Astrocyte (in vitro differentiated cells and primary cell): Measurements from ENCODE around the gene LRRC27. TPM values are rescaled to one million over a fixed set of nuclear protein-coding genes. Genes with fewer than 3 reads are reported as not detected.

Experiments
- DNase-seq: peaks from one replicate; pipeline ENCODE4 v3.0.0-alpha.2; 2010; ENCODE audit warnings: low read depth
- FAIRE-seq: peaks from 2 replicates; lab custom pipeline; 2011; peaks lifted over from hg19 to GRCh38; lab: Jason Lieb, UNC
- H2AFZ ChIP-seq: 2 replicates; pipeline ENCODE4 v1.6.0; 2012; ENCODE audit warnings: low read depth, low read length, inconsistent platforms
- H3K27ac ChIP-seq: 2 replicates; pipeline ENCODE4 v1.5.1; 2011; ENCODE audit warnings: low read depth, low read length, inconsistent platforms
- H3K27me3 ChIP-seq: 2 replicates; pipeline ENCODE4 v1.6.0; 2011; ENCODE audit warnings: low read length, inconsistent platforms; ENCODE audit not compliant: insufficient read depth
- H3K36me3 ChIP-seq: 2 replicates; pipeline ENCODE4 v1.5.1; 2011; ENCODE audit warnings: low read length, inconsistent platforms; ENCODE audit not compliant: insufficient read depth
- H3K4me1 ChIP-seq: 2 replicates; pipeline ENCODE4 v1.5.1; 2011; ENCODE audit warnings: low read length, inconsistent platforms; ENCODE audit not compliant: insufficient read depth
- H3K4me2 ChIP-seq: 2 replicates; pipeline ENCODE4 v1.6.0; 2012; ENCODE audit warnings: low read length, inconsistent platforms
- H3K4me3 ChIP-seq: 2 replicates; pipeline ENCODE4 v1.5.1; 2011; ENCODE audit warnings: low read depth, mild to moderate bottlenecking, low read length, inconsistent platforms; ENCODE audit not compliant: insufficient read depth
- H3K79me2 ChIP-seq: 2 replicates; pipeline ENCODE4 v1.6.0; 2012; ENCODE audit warnings: mild to moderate bottlenecking, low read length, inconsistent platforms; ENCODE audit not compliant: insufficient read depth
- H3K9ac ChIP-seq: 2 replicates; pipeline ENCODE4 v1.6.0; 2012; ENCODE audit warnings: mild to moderate bottlenecking, low read length, inconsistent platforms
- H3K9me3 ChIP-seq: 2 replicates; pipeline ENCODE4 v1.5.1; 2012; ENCODE audit warnings: low read depth, mild to moderate bottlenecking, low read length, inconsistent platforms; ENCODE audit not compliant: insufficient read depth
- H4K20me1 ChIP-seq: 2 replicates; pipeline ENCODE4 v1.6.0; 2012; ENCODE audit warnings: low read length, inconsistent platforms; ENCODE audit not compliant: insufficient read depth
- H3K27ac Mint-ChIP-seq: one replicate; pipeline ENCODE4 v1.8.0; 2021; ENCODE audit warnings: mild to moderate bottlenecking, mixed read lengths; ENCODE audit not compliant: unreplicated experiment
- H3K27me3 Mint-ChIP-seq: one replicate; pipeline ENCODE4 v1.8.0; 2021; ENCODE audit warnings: low read depth, mixed read lengths; ENCODE audit not compliant: unreplicated experiment
- H3K36me3 Mint-ChIP-seq: one replicate; pipeline ENCODE4 v1.8.0; 2021; ENCODE audit warnings: low read depth, mixed read lengths; ENCODE audit not compliant: unreplicated experiment
- H3K4me1 Mint-ChIP-seq: one replicate; pipeline ENCODE4 v1.8.0; 2021; ENCODE audit warnings: low read depth, mixed read lengths; ENCODE audit not compliant: unreplicated experiment
- H3K4me3 Mint-ChIP-seq: one replicate; pipeline ENCODE4 v1.8.0; 2021; ENCODE audit warnings: mild to moderate bottlenecking, moderate library complexity, mixed read lengths; ENCODE audit not compliant: unreplicated experiment
- H3K9me3 Mint-ChIP-seq: one replicate; pipeline ENCODE4 v1.8.0; 2021; ENCODE audit warnings: mild to moderate bottlenecking, mixed read lengths; ENCODE audit not compliant: unreplicated experiment
- EZH2 ChIP-seq: IDR thresholded peaks from 2 replicates; pipeline ENCODE4 v1.6.1; 2012; ENCODE audit warnings: mild to moderate bottlenecking, low read length, inconsistent platforms; ENCODE audit not compliant: insufficient read depth
- total RNA-seq: library from RNA; stranded (reverse); gene quantifications from 2 replicates; pipeline ENCODE4 v1.2.1, GENCODE V29; 2021
- TF ChIP-seq, protein P1 (sequence below): IDR thresholded peaks from 2 replicates; pipeline ENCODE4 v1.5.1; 2011; ENCODE audit warnings: low read depth, mild to moderate bottlenecking, inconsistent platforms, low read length, moderate library complexity; ENCODE audit not compliant: insufficient read depth

Gene LRRC27
- total RNA-seq, 1 donor from 2014 or later, result 8.0 TPM

GRCh38 chr10:132332433-132332754, 401 bp downstream of the LRRC27 start:
- no peaks in the 10 kb centered on the region for H3K36me3 ChIP-seq
- DNase-seq, result no peak
- Mint-ChIP-seq H3K4me3 (peak overlapping the region; percentile 95), H3K27ac (peak overlapping the region; percentile 93), H3K27me3 (no peaks in the 10 kb centered on the region), H3K4me1 (peaks cover 14% of the 10 kb centered on the region), H3K36me3 (peaks cover 23% of the 10 kb centered on the region), H3K9me3 (peaks cover 4% of the 10 kb centered on the region)
- H3K9me3 ChIP-seq, result no peaks in the 10 kb centered on the region
- H3K27ac ChIP-seq, result peak overlapping the region; percentile 65
- no peak for FAIRE-seq
- peak overlapping the region; percentile 83 for H3K9ac ChIP-seq
- peaks cover 42% of the 10 kb centered on the region for H3K79me2 ChIP-seq
- H4K20me1 ChIP-seq, result peaks cover 21% of the 10 kb centered on the region
- H3K4me1 ChIP-seq, result peaks cover 24% of the 10 kb centered on the region
- peak overlapping the region; percentile 70 for H3K4me3 ChIP-seq
- TF ChIP-seq EZH2, result no peak
- TF ChIP-seq, protein P1, sequence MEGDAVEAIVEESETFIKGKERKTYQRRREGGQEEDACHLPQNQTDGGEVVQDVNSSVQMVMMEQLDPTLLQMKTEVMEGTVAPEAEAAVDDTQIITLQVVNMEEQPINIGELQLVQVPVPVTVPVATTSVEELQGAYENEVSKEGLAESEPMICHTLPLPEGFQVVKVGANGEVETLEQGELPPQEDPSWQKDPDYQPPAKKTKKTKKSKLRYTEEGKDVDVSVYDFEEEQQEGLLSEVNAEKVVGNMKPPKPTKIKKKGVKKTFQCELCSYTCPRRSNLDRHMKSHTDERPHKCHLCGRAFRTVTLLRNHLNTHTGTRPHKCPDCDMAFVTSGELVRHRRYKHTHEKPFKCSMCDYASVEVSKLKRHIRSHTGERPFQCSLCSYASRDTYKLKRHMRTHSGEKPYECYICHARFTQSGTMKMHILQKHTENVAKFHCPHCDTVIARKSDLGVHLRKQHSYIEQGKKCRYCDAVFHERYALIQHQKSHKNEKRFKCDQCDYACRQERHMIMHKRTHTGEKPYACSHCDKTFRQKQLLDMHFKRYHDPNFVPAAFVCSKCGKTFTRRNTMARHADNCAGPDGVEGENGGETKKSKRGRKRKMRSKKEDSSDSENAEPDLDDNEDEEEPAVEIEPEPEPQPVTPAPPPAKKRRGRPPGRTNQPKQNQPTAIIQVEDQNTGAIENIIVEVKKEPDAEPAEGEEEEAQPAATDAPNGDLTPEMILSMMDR, result no peak
- H3K27me3 ChIP-seq, result no peaks in the 10 kb centered on the region
- peak overlapping the region; percentile 90 for H2AFZ ChIP-seq
- peak overlapping the region; percentile 87 for H3K4me2 ChIP-seq

DNA sequence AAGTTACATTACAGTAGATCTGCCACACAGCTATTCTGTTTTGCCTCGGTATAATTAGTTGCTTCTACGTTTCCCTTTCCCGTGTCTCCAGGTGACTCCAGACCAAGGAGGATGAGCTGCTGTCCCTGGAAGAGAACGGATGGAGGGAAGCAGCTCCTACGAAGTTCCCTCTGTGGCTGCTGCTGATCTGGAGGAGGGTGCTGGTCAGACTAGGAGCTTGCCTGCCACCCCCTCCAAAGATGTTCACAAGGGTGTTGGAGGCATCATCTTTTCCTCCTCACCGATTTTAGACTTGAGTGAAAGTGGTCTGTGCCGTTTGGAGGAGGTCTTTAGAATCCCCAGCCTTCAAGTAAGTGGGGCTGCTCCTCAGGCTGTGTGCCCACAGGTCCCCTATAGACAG, 1.4 kb downstream of the LRRC27 start:
- H3K9me3 ChIP-seq, result no peaks in the 10 kb centered on the region
- H3K4me1 Mint-ChIP-seq, result peaks cover 14% of the 10 kb centered on the region
- H3K27ac Mint-ChIP-seq, result no peak overlapping the region
- no peaks in the 10 kb centered on the region for H3K27me3 ChIP-seq
- H3K9ac ChIP-seq, result no peak overlapping the region
- no peaks in the 10 kb centered on the region for H3K27me3 Mint-ChIP-seq
- no peak overlapping the region for H3K4me3 Mint-ChIP-seq
- H3K79me2 ChIP-seq, result peaks cover 32% of the 10 kb centered on the region
- H3K9me3 Mint-ChIP-seq, result peaks cover 4% of the 10 kb centered on the region
- H3K4me1 ChIP-seq, result peaks cover 25% of the 10 kb centered on the region
- no peaks in the 10 kb centered on the region for H3K36me3 ChIP-seq
- peaks cover 17% of the 10 kb centered on the region for H3K36me3 Mint-ChIP-seq
- H3K4me2 ChIP-seq, result no peak overlapping the region
- no peak for DNase-seq
- TF ChIP-seq, protein P1, result no peak
- TF ChIP-seq EZH2, result no peak
- no peak overlapping the region for H3K27ac ChIP-seq
- peaks cover 11% of the 10 kb centered on the region for H4K20me1 ChIP-seq
- no peak overlapping the region for H3K4me3 ChIP-seq
- no peak for FAIRE-seq
- no peak overlapping the region for H2AFZ ChIP-seq

DNA sequence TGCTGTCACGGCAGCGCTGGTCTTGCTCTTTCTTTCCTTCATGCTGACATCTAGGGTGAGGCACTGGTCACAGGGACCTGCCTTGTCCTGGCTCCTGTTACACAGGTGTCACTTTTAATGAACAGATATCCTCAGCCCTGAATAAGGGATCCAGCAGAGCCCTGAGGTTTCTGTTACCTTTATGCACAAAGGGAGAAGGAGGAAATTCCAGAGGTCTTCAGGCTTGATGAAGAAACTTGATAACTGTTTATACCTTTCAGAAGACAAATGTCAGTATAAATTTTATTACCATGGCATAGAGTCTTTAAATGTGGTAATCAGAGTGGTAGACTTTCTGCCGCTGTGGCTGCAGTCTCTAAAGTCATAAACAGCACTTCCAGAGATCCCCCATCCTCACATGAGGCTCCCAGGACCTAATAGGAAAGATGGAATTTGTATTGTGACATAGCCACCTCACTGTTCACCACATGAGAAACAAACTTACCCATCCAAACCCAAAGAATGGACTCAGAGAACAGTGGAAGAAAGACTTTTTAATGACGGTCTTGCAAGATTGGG, 2.7 kb downstream of the LRRC27 start:
- FAIRE-seq (no peak), DNase-seq (no peak)
- Histone ChIP-seq H3K4me1 (peaks cover 22% of the 10 kb centered on the region), H4K20me1 (peaks cover under 1% of the 10 kb centered on the region), H3K79me2 (peaks cover 19% of the 10 kb centered on the region), H3K27me3 (no peaks in the 10 kb centered on the region), H3K4me2 (no peak overlapping the region), H3K9me3 (no peaks in the 10 kb centered on the region), H3K27ac (no peak overlapping the region), H3K36me3 (no peaks in the 10 kb centered on the region), H3K9ac (no peak overlapping the region), H2AFZ (no peak overlapping the region), H3K4me3 (no peak overlapping the region)
- peaks cover 12% of the 10 kb centered on the region for H3K36me3 Mint-ChIP-seq
- H3K4me1 Mint-ChIP-seq, result peaks cover 9% of the 10 kb centered on the region
- no peak overlapping the region for H3K27ac Mint-ChIP-seq
- H3K4me3 Mint-ChIP-seq, result no peak overlapping the region
- no peaks in the 10 kb centered on the region for H3K27me3 Mint-ChIP-seq
- TF ChIP-seq, protein P1, result no peak
- TF ChIP-seq EZH2, result no peak
- H3K9me3 Mint-ChIP-seq, result peaks cover 4% of the 10 kb centered on the region
